ENCODE data around the gene EML1.

DNA sequence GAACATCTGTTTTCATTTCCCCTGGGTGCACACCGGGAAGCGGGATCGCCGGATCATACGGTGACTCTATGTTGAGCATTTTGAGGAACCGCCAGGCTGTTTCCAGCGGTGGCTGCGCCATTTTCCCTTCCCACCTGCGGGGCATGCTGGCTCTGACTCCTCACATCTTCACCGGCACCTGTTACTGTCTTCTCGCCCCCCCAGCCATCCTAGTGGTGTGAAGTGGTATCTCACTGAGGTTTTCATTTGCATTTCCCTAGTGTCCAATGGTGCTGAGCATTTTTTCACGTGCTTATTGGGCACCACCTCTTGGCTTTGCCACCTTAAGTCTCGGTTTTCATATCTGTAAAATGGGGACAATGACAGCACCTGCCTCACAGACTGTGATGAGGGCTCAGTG is 44.1 kb upstream of the EML1 start:
- TF ChIP-seq, protein P1, sequence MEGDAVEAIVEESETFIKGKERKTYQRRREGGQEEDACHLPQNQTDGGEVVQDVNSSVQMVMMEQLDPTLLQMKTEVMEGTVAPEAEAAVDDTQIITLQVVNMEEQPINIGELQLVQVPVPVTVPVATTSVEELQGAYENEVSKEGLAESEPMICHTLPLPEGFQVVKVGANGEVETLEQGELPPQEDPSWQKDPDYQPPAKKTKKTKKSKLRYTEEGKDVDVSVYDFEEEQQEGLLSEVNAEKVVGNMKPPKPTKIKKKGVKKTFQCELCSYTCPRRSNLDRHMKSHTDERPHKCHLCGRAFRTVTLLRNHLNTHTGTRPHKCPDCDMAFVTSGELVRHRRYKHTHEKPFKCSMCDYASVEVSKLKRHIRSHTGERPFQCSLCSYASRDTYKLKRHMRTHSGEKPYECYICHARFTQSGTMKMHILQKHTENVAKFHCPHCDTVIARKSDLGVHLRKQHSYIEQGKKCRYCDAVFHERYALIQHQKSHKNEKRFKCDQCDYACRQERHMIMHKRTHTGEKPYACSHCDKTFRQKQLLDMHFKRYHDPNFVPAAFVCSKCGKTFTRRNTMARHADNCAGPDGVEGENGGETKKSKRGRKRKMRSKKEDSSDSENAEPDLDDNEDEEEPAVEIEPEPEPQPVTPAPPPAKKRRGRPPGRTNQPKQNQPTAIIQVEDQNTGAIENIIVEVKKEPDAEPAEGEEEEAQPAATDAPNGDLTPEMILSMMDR (conservative IDR thresholded peaks at IDR 0.05 in 1 of 2, IDR thresholded peaks at IDR 0.05 in 1 of 2; ENCODE audit: extremely low read depth in 1 of 2, insufficient read depth in 1 of 2, low read depth in 1 of 2, low read length in 2 of 2): peak in 1 of 2 donors; percentile 9
- no peak for TF ChIP-seq EZH2 (IDR thresholded peaks at IDR 0.05; ENCODE audit: borderline replicate concordance, low read length)
